Stimulated activated CD4-positive, alpha-beta T cell treated with anti-CD3 and anti-CD28 coated beads, Interleukin-12 subunit alpha, Interleukin-12 subunit beta, amount 100 ng/mL, for 24 hours (primary cell): Measurements from ENCODE around the gene ZNF366.
A peak's percentile ranks its signal among the peaks of the same experiment; 100 is the strongest.

Source experiments
- DNase-seq, 2 experiments: peaks; one replicate each; pipeline ENCODE4 v3.0.0-alpha.2; 2020; ENCODE audit warnings: low read depth in 2 of 2

ZNF366 gene

GRCh38 chr5:72522607-72523006, 15.4 kb upstream of the ZNF366 start:
- DNase-seq, result no peak

- no peak for DNase-seq
Measured at GRCh38 chr5:72519111-72519510, 11.9 kb upstream of the ZNF366 start.

GRCh38 chr5:72518001-72518683, 10.9 kb upstream of the ZNF366 start:
- DNase-seq, result no peak

DNA sequence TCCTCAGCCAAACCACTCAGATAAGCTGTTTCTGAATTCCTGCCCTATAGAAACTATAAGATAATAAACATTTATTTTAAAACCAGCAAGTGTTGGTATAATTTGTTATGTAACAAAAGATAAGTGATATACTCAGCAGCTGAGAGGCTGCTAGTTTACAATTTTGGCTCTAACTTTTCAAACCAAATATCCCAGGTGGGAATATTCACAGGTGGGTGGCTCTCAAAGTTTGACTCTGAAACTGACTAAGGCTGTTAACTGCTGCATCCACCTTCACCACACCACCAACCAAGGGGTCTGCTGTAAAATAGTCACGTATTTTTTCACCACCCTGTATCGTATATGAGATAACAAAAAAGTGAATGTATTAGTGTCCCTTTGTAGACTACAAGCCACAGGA, 9.7 kb upstream of the ZNF366 start:
- no peak for DNase-seq

DNA sequence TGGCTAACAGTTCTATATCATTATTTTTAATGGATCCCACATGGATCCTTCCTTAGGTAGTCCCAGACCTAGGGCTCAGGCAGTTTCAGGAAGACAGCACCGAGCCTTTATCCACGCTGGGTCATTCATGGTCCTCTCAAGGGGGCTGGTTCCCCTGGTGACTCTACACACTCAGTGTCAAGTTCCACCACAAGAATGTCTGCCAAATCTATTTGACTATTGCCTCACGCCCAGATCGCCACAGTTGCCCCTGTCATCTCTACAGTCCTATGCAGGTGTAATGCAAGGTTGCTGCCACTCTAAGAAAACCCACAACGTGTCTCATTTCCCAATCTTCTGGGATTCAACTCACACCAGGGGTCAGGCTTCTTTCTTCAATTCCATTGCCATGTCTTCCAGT, 8.0 kb upstream of the ZNF366 start:
- no peak for DNase-seq

DNA sequence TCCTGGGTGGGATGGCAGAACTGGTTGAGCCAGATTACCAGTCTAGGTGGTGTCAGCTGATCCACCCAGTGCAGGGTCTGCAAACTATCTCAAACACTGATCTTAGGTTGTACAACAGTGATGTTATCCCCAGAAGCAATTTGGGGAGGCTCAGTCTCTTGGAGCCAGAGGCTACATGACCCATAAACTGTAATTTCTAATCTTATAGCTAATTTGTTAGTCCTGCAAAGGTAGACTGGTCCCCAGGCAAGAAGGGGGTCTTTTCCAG, 5.3 kb upstream of the ZNF366 start:
- DNase-seq, result no peak

GRCh38 chr5:72511774-72512592, 4.8 kb upstream of the ZNF366 start:
- DNase-seq, result no peak

DNA sequence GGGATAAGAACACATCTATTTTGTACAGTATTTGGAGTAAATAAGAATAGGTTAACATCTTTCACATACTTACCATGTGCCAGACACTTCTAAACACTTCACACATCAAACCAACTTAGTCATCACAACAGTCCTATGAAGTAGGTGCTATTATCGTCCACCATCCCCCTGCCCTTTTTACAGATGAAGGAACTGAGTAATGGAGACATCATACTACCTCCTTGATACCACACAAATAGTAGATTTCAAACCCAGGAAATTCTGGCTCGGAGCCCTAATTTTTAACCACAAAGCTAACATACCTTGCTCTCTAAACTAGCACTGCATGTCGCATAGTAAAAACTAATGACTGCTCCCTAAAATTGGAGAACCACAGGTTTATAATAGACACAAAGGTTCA, 4.2 kb upstream of the ZNF366 start:
- no peak for DNase-seq

DNA sequence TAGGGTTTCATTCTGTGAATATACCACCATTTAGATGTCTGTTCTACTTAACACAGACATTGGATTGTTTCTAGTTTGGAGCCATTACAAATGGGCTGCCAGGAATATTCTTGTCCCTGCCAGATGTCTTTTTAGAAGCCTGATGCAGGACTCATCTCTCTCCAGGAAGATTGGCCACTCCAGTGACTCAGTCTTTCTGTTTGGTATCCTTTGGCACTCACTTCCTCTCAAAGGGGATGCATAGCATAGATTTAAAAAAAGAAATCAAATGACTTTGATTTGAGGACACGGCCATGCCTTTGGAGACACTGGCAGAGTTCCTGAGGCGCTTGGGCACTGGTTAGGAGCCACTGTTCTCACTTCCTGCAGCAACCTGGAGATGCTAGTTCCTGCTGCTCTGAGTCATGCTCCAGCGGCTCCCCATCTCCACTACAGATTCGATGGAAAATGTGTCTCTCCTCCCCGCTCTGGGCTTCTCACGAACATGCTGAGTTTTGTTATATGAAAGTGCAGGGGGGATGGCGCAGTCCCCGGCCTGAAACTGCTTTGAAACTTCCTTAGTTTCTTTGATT, 3.5 kb upstream of the ZNF366 start:
- DNase-seq, result peak in 1 of 2 experiments; percentile 5

- no peak for DNase-seq
Measured at GRCh38 chr5:72509401-72509800, 2.2 kb upstream of the ZNF366 start.

GRCh38 chr5:72508241-72509170, 1.3 kb upstream of the ZNF366 start:
- DNase-seq, result no peak

DNA sequence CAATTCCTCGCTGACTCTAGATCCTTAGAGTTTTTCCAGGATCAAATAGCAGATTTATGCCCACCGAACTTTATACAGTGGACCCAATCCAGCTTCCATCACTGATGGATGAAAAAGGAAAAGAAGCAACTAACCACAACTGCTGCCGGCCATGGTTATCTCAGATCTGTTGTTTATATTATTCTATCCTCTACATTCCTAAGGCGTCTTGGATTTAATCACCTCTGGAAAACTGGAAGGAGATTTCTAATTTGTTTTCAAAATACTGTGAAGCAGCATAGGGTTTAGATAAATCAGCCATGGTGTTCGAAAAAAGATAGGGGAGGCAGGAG, 663 bp upstream of the ZNF366 start:
- DNase-seq, result no peak

- no peak for DNase-seq
Measured at GRCh38 chr5:72506158-72506549, 1.1 kb downstream of the ZNF366 start.

DNA sequence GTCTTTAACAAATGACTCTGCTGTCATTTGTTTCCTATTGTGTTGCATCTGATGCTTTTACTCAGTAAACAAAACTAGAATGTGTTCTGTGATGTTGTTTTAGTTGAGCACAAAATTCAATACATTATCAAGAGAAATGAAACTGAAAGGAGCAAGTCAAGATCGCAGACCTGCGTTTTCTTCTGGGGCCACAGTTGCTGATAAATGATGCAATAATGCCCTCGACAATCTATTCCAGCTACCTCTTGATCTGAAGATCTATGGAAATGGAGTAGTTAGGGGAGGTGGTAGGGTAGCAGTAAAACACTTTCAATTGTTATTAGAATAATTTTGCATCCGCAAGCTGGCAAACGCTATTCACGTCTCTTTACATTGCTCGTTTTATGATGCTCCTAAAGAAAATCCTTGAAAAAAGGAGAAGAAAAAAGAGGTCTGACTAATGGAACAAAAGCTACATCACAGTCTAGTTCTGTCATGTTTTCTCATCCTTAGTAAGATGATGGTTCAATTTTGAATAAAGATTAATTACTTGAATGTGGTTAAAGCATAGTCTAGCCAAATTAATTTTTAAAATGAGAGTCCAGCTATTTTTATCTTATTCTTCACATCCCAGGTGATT, 1.6 kb downstream of the ZNF366 start:
- no peak for DNase-seq

DNA sequence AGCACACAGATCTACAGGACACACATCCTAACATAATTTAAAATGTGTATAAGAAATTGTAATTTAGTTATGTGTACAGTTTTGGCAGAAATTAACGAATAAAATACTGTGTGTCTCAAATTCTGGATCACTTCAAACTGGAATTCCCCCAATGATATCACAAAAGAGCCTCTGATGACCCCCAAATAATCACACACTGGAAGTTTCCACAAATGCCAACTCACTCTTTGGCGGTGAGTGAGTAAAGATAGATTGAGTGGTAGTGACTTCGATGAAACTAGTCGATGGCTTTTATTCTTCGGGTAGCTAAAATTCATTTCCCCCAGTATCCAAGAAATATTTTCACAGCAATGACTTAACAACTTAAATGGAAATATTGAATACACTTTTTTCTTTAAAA, 2.2 kb downstream of the ZNF366 start:
- DNase-seq, result no peak

GRCh38 chr5:72503888-72504491, 3.2 kb downstream of the ZNF366 start:
- no peak for DNase-seq

DNA sequence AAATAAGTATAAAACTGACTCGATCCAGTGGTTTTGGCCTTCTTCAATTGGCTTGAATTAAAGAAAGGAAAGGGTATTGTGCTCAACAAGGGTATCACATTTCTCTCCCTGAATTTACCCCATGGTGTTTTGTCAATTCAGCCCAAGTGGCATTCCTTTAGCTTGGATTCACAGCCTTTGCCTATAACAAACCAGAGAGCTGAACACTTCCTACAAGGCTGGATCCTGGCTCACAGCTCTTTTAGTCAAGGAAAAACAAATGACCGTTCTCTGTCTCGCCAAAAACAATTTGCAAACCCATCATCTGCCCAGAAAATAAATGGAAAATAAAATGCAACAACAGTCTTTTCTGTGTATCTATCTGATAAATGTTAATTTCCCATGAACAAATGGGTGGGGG, 5.7 kb downstream of the ZNF366 start:
- no peak for DNase-seq

DNA sequence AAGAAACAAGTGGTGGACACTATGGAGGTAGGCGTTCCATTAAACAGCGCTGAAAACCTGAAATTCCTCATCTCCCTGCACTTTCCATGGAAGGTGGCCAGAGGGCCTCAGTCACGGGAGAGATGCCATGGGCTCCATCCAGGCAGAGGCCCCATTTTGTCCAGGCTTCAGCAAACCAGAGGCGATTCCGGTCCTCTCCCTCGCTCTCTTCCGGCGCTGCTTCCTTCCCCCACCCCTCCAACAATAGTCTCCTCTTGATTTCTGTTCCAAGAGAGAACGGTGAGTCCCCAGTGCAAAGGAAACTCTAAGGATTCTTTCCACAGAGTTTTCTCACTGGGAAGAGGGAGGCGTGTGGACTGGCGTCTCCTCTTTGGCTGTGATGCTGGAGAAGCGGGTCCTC, 7.5 kb downstream of the ZNF366 start:
- no peak for DNase-seq

DNA sequence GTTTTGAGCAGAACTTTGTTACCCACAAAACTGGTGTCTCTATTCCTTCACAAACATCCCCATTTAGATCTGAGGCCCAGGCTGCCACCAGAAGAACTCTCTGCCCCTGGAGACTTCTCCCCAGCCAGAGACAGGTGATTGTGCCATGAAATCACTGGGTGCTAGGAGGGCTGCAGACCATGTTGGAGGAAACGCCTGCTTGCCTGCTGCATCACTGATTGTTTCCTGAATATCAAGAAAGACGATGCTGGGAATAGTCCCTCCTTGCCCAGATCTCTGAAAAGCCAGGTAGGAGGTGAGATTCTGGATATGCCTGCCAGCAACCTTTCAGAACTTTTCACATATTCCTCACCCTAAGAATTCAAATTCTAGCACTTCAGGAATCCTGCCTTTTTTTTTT, 8.1 kb downstream of the ZNF366 start:
- no peak for DNase-seq

DNA sequence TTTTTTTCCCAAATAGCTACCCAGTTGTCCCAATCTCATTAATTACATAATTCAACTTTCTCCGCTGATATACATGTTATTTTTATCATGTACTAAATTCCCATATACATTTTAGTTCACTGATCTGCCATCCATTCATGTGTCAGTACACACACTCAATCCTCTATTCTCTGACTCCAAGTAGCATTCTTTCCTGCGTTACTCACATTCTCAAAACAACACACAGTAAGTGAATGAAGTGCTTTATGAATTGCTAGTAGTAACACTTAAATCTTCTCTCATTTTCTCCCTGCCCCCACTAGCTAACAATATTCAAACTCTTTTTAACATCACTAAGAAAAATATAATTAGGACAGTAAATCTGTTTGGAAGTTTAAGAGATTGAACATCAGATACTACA, 8.9 kb downstream of the ZNF366 start:
- DNase-seq, result no peak

- DNase-seq, result no peak
Measured at GRCh38 chr5:72497823-72498222, 9.4 kb downstream of the ZNF366 start.

GRCh38 chr5:72495410-72495809, 11.8 kb downstream of the ZNF366 start:
- DNase-seq, result no peak
